Activated T-helper 9 cell treated with anti-CD3 and anti-CD28 coated beads, Interleukin-2, amount 50 U/mL, for 16 hours (primary cell): ENCODE results near the gene GTF2IRD1.
"Not testable (repeated sequence)": the region's sequence is repeated elsewhere in the genome, so short reads cannot be mapped to it uniquely, and the experiment has no call there.

Experiments
- DNase-seq: peaks from one replicate; pipeline ENCODE4 v3.0.0-alpha.2; 2020; ENCODE audit warnings: low read depth

Gene GTF2IRD1

GRCh38 chr7:74599244-74599643, 145.5 kb downstream of the GTF2IRD1 start:
- no peak for DNase-seq

- no peak for DNase-seq
Measured at GRCh38 chr7:74604326-74605020, 150.8 kb downstream of the GTF2IRD1 start.

- peak; percentile 32 for DNase-seq
Measured at GRCh38 chr7:74606101-74606908, 152.6 kb downstream of the GTF2IRD1 start.

DNA sequence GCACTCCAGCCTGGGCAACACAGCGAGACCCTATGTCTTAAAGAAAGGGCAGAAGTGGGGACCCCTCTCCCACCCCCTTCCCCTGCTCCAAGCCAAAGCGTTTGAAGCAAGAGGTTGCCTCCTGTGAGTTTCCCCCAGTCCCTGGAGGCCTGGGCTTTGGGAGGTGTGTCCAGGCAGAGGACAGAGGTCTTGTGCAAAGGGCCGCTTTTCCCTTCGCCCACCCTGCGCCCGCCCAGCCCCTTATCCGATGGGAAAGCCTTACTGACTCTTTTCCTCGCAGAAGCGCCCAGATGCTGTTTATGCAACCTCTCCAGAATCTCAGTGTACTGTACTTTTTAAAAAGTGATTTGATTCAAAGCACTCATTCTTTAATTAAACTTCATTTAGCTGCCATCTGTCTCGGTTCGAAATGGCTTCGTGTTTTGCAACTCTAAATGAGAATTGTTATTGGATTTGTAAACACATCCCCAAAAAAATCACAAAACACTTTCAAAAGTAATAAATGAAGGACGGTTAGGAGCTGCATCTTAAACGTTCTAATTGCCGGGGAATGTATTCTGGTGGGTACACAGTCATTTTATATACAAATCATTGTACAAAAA, 153.3 kb downstream of the GTF2IRD1 start:
- no peak for DNase-seq

GRCh38 chr7:74612015-74612829, 158.5 kb downstream of the GTF2IRD1 start:
- DNase-seq: no peak

- DNase-seq: no peak
Measured at GRCh38 chr7:74615933-74616780, 162.5 kb downstream of the GTF2IRD1 start.

- no peak for DNase-seq
Measured at GRCh38 chr7:74617180-74617744, 163.6 kb downstream of the GTF2IRD1 start.

DNA sequence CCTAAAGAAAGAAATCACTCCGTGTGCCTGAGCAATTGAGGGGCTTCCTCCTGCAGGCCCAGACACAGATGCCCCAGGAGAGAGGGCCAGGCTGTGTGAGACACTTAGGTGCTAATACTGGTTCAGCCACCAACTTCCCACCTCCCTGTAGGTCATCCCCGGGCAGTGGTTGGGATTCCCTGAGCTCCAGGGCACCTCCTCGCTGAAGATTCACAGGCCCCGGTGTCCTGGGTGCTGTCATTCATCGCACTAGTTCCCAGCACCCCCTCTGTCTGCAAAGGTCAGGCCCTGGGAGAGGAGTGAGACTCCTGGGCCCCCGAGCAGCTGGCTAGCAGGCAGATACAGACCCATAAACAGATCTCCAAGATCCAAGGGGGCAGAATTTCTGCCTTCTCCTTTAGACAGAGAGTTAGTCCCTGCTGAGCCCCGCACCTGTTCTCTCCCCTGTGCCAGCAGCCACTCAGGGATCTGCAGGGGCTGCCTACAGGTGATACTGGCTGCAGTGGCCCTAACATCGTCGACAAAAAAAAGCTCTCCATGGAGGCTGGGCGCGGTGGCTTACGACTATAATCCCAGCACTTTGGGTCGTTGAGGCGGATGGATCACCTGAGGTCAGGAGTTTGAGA, 165.6 kb downstream of the GTF2IRD1 start:
- DNase-seq: no peak

- DNase-seq: no peak
Measured at GRCh38 chr7:74622228-74622749, 168.6 kb downstream of the GTF2IRD1 start.

GRCh38 chr7:74623135-74623534, 169.4 kb downstream of the GTF2IRD1 start:
- no peak for DNase-seq

GRCh38 chr7:74625446-74625845, 171.7 kb downstream of the GTF2IRD1 start:
- DNase-seq: no peak

- no peak for DNase-seq
Measured at GRCh38 chr7:74627661-74628411, 174.1 kb downstream of the GTF2IRD1 start.

GRCh38 chr7:74632505-74632904, 178.8 kb downstream of the GTF2IRD1 start:
- no peak for DNase-seq

- DNase-seq: no peak
Measured at GRCh38 chr7:74633451-74633921, 179.8 kb downstream of the GTF2IRD1 start.

- DNase-seq: no peak
Measured at GRCh38 chr7:74637745-74638144, 184.0 kb downstream of the GTF2IRD1 start.

DNA sequence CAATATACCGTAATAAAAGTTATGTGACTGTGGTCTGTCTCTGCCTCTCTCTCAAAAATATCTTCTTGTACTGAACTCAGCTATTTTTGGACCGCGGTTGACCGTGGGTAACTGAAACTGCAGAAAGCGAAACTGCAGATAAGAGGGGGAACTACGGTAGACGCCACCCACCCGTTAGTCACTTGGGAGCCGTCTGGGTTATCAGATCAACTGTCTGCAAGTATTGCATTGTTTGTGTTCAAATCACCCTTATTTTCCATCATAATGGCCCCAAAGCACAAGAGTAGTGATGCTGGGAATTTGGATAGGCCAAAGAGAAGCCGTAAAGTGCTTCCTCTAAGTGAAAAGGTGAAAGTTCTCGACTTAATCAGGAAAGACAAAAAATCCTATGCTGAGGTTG, 196.3 kb downstream of the GTF2IRD1 start:
- DNase-seq: peak; percentile 71

GRCh38 chr7:74650493-74651132, 196.9 kb downstream of the GTF2IRD1 start:
- not testable (repeated sequence) for DNase-seq

- DNase-seq: not testable (repeated sequence)
Measured at GRCh38 chr7:74651133-74651504, 197.4 kb downstream of the GTF2IRD1 start.
